Measurements from ENCODE around the gene TGFBR1. TPM values are rescaled to one million over a fixed set of nuclear protein-coding genes. Genes with fewer than 3 reads are reported as not detected.

The TGFBR1 gene
- polyA plus RNA-seq, 3 donors, result 51.1 to 52.3 (median 52.2) TPM

DNA sequence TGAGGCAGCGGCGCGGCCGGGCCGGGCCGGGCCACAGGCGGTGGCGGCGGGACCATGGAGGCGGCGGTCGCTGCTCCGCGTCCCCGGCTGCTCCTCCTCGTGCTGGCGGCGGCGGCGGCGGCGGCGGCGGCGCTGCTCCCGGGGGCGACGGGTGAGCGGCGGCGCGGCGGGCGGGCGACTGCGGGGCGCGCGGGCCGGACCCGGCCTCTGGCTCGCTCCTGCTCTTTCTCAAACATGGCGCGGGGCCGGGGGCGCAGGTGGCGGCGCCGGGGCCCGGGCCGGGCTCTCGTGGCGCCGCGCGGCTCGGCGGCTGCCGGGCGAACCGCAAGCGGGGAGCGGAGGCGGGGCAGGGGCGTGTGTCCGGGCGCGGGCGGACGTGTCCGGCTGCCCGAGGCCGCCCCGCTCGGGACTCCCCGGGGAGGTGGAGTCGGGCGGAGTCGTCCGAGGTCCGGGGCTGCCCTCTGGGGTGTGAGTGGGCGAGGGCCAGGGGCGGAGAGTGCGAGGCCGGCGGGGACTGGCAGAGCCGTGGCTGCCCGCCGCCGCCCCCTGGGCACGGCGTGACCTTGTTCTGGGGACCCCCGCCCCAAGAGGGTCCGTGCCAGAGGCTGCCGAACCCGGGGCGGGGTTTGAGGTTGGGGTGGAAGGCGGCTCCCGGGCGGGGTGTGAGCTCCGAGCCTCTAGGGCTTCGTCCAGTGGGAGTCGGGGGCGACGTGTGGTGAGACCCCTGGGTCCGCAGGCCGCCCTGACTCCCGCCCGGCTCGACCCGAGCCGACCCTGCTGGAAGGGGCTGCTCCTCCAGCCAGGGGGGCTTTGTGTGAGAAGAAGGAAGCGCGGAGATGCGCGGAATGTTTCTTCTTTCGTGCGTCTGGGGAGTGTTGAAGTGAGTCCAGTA lies 485 bp downstream of the TGFBR1 start:
- peak in 1 of 3 donors; percentile 31 for DNase-seq (ENCODE audit: low read depth in 3 of 3, low spot score in 2 of 3)

DNA sequence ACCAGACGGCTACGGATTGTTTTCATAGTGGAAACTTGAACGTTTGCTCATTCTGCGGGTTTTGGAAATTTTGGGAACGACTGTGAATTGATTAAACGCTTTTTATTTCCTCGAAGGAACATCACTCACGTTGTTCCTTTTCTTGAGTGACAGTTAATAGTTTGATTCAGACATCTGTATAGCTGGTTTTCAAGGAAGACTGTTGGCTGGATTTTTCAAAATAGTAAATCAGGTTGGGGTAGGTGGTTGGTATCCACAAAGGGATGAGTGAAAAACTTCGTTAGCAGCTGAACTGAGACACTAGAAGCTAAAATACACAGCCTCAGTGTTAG lies 1.1 kb downstream of the TGFBR1 start:
- DNase-seq (ENCODE audit: low read depth in 3 of 3, low spot score in 2 of 3), result no peak

GRCh38 chr9:99107421-99107820 lies 2.5 kb downstream of the TGFBR1 start:
- DNase-seq (ENCODE audit: low read depth in 3 of 3, low spot score in 2 of 3), result no peak

- DNase-seq (ENCODE audit: low read depth in 3 of 3, low spot score in 2 of 3), result no peak
These were observed 3.2 kb downstream of the TGFBR1 start for GRCh38 chr9:99108131-99108530.

DNA sequence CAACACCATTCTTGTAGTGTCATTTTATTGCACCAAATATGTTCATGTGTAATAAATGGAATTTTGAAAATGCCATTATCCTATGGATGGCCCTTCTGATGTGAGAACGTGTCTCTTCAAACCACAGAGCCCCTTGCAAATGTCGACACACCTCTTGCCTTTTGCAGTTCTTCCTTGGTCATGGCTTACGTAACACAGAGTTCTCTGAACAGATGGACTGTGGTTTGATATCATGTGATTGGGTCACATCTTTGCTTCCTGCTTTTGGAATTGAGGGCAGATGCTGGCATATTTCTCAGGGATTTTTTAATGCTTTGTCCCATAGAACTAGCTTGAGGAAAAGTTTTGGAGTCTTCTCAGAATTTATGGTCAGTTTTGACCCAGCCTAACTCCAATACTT lies 4.6 kb downstream of the TGFBR1 start:
- no peak for DNase-seq (ENCODE audit: low read depth in 3 of 3, low spot score in 2 of 3)

- DNase-seq (ENCODE audit: low read depth in 3 of 3, low spot score in 2 of 3), result no peak
These were observed 8.0 kb downstream of the TGFBR1 start for GRCh38 chr9:99112750-99113413.

- DNase-seq (ENCODE audit: low read depth in 3 of 3, low spot score in 2 of 3), result no peak
These were observed 8.6 kb downstream of the TGFBR1 start for GRCh38 chr9:99113414-99114048.

DNA sequence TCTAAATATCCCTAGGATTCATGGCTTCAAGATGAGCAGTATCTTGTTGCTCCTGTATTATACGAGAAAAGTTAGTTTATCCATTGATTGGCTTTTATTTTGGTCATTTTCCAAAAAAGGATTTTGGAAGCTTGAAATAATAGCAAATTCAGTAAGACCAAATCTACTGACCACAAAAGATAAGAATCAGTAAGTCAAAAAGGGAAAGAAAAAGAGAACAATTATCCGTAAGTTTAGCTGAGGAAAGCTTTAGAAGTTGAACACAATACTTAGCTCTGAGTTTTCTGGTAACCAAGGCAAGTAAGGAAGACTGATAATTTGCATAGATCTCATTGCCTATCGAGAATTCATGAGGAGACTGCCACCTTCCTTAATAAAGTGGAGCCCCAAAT lies 9.1 kb downstream of the TGFBR1 start:
- no peak for DNase-seq (ENCODE audit: low read depth in 3 of 3, low spot score in 2 of 3)

- DNase-seq (ENCODE audit: low read depth in 3 of 3, low spot score in 2 of 3), result no peak
These were observed 10.1 kb downstream of the TGFBR1 start for GRCh38 chr9:99114846-99115500.

- no peak for DNase-seq (ENCODE audit: low read depth in 3 of 3, low spot score in 2 of 3)
These were observed 11.1 kb downstream of the TGFBR1 start for GRCh38 chr9:99116003-99116411.

DNA sequence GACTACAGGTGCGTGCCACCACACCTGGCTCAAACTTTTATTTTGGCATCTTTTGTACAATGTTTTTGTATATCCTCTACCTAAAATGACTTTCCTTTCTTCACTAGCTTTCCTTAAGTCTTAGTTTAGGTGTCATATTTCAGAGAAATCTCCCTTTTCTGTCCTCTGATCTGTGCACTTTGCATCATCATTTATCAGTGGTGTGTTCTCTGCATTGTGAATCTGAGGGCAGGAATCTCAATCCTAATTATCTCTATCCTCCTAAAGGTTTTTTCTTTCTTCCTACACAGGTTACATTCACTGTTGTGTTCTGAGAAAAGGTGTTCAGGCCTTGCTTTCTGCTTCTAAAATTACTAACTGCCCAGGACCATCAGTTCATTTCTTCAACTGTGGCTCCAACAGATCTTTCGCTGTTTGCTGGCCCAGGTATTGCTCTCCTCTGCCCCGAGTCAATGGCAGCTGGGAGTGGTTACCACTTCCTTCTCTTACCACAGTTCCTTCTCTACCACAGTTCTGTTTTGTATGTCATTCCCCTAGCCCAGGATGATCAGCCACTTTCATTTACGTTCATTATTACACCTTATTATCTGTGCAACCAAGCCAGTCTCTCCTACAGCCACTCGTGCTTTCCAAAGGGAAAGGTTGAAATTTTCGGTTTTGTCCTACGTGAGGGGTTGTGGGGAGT lies 14.0 kb downstream of the TGFBR1 start:
- DNase-seq (ENCODE audit: low read depth in 3 of 3, low spot score in 2 of 3), result no peak

GRCh38 chr9:99119976-99120655 lies 15.2 kb downstream of the TGFBR1 start:
- DNase-seq (ENCODE audit: low read depth in 3 of 3, low spot score in 2 of 3), result no peak

GRCh38 chr9:99121604-99122003 lies 16.7 kb downstream of the TGFBR1 start:
- DNase-seq (ENCODE audit: low read depth in 3 of 3, low spot score in 2 of 3), result no peak

GRCh38 chr9:99124534-99125255 lies 19.8 kb downstream of the TGFBR1 start:
- DNase-seq (ENCODE audit: low read depth in 3 of 3, low spot score in 2 of 3), result no peak

- no peak for DNase-seq (ENCODE audit: low read depth in 3 of 3, low spot score in 2 of 3)
These were observed 20.5 kb downstream of the TGFBR1 start for GRCh38 chr9:99125446-99125845.

- DNase-seq (ENCODE audit: low read depth in 3 of 3, low spot score in 2 of 3), result no peak
These were observed 21.4 kb downstream of the TGFBR1 start for GRCh38 chr9:99126312-99126711.

DNA sequence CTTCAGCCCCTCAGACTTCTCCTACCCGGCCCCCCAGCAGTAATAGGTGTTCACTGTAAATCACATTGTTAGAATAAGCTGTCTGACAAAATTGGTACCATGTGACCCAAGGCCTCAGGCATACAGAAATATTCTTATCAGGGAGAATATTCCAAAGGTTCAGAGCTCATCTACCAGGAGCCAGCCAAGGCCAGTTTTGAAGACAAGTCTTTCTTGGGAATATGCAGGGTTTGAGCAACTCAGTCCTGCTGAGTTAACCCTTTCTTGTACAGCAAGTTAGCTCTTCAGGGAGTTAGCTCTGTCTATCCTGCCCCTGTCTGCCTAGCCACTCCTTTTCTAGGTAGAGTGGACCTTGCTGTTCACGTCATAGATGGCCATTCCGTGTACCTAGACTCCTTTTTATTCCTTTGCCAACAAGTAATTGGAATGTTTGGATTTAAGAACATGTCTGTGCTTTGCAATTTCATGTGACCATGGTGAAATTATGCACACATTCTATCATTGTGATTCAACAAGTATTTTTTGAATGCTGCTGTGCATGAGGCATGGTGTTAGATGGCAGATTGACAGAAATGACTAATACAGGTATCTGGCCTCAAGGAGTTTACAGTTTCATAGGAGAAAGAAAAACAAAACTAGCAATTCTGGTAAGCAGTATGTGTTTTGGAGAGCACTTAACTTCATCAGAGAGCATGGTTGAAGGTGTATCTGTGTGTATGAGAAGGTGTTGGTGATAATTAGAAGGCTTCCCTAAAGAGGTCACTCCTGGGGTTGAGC lies 22.6 kb downstream of the TGFBR1 start:
- no peak for DNase-seq (ENCODE audit: low read depth in 3 of 3, low spot score in 2 of 3)

DNA sequence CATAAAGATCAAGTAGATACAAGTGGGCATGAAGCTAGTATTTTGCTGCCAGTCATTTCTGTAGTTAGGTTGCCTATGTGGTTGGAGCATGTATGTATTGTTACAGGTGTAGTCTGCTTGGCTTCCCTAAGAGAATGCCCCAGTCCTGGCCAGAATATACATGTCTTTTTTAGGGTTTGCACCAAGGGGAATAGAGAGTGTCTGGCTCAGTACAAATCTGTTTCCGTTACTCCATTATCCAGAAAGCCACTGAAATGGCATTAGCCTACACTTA lies 23.2 kb downstream of the TGFBR1 start:
- DNase-seq (ENCODE audit: low read depth in 3 of 3, low spot score in 2 of 3), result no peak

- no peak for DNase-seq (ENCODE audit: low read depth in 3 of 3, low spot score in 2 of 3)
These were observed 24.2 kb downstream of the TGFBR1 start for GRCh38 chr9:99129091-99129490.
